MCF 10A (cell line): Measurements from ENCODE around the gene MMP28. TPM values are rescaled to one million over a fixed set of nuclear protein-coding genes. Genes with fewer than 3 reads are reported as not detected.

ENCODE experiments used
- BruUV-seq: library from RNA; stranded (reverse); fragments of 400-500 nt; replicated peaks from 2 replicates; lab custom pipeline; 2021; lab: Mats Ljungman, UMichigan
- CTCF ChIA-PET: fragments of 300-600 bp; sonication (Branson Sonifier 250); formaldehyde crosslinking; extraction: SDS; loops from one replicate; lab custom pipeline; 2021; ENCODE audit warnings: antibody characterized with exemption, inconsistent platforms; lab: Yijun Ruan, JAX
- POLR2A ChIA-PET: fragments of 300-600, 350-650 bp; sonication (Branson Sonifier 250); formaldehyde crosslinking; extraction: SDS; loops from one replicate; lab custom pipeline; 2020; ENCODE audit warnings: antibody characterized with exemption, inconsistent platforms; lab: Yijun Ruan, JAX
- DNase-seq: peaks from one replicate; pipeline ENCODE4 v3.0.0-alpha.2; 2018; ENCODE audit not compliant: unreplicated experiment
- H3K27ac Mint-ChIP-seq: one replicate; pipeline ENCODE4 v1.8.0; 2022; ENCODE audit warnings: mild to moderate bottlenecking, low read depth, mixed read lengths; ENCODE audit not compliant: unreplicated experiment
- H3K27me3 Mint-ChIP-seq: one replicate; pipeline ENCODE4 v1.8.0; 2022; ENCODE audit warnings: mixed read lengths; ENCODE audit not compliant: insufficient read depth, unreplicated experiment
- H3K36me3 Mint-ChIP-seq: one replicate; pipeline ENCODE4 v1.8.0; 2022; ENCODE audit warnings: mild to moderate bottlenecking, moderate library complexity, mixed read lengths; ENCODE audit not compliant: insufficient read depth, unreplicated experiment
- H3K4me1 Mint-ChIP-seq: one replicate; pipeline ENCODE4 v1.8.0; 2022; ENCODE audit warnings: mixed read lengths; ENCODE audit not compliant: insufficient read depth, unreplicated experiment
- H3K4me3 Mint-ChIP-seq: one replicate; pipeline ENCODE4 v1.8.0; 2022; ENCODE audit warnings: mild to moderate bottlenecking, moderate library complexity, mixed read lengths; ENCODE audit not compliant: unreplicated experiment
- H3K9me3 Mint-ChIP-seq: one replicate; pipeline ENCODE4 v1.8.0; 2022; ENCODE audit warnings: mixed read lengths; ENCODE audit not compliant: unreplicated experiment
- intact Hi-C: fragments of 100-400 bp; cut with micrococcal nuclease; formaldehyde crosslinking; loops from 2 replicates; pipeline ENCODE4 v1.14.1; 2022
- total RNA-seq: library from RNA; stranded (reverse); gene quantifications from 2 replicates; pipeline ENCODE4 v1.2.3, GENCODE V29; 2022
- TF ChIP-seq, protein P1 (sequence below): fragments of 200-600 bp; IDR thresholded peaks from one replicate; pipeline ENCODE4 v1.8.0; 2022; ENCODE audit warnings: antibody characterized with exemption, mild to moderate bottlenecking; ENCODE audit not compliant: unreplicated experiment

MMP28 gene
- total RNA-seq, 1 experiment from 2014 or later = 27.4 TPM

DNA sequence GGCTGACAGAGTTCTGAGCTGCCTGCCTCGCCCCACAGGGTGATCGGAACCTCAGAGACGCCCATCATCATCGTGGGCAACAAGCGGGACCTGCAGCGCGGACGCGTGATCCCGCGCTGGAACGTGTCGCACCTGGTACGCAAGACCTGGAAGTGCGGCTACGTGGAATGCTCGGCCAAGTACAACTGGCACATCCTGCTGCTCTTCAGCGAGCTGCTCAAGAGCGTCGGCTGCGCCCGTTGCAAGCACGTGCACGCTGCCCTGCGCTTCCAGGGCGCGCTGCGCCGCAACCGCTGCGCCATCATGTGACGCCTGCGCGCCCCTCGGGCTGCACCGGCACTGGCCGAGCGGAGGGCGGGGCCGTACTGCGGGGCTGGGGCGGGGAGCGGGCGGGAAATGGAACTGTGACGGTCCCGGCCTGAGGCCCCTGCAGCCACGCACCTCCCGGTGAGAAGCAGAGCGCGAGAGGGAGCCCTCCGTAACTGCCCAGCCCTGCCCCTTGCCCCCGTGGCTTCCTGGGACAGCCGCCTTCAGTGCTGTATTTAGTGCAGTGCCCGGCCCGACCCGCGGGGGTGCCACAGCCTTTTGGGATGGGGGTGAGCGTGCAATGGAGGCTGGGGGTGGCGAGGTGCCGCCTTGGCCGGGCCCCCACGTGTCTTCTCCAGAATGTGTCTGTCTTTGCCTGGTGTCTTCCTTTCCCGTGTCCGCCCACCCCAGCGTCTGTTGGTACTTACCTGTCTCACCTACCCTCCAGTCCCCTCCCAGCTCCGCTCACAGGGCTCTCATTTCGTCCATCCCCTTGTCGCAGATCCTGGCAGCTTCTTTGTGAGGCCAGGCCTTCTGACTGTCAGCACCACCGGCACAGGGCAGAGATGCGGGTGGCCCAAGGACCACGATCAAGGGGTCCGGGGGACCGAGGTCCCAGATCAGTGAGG, 54.2 kb downstream of the MMP28 start:
- Mint-ChIP-seq H3K4me3 (no peak overlapping the region), H3K27ac (no peak overlapping the region), H3K9me3 (no peaks in the 10 kb centered on the region), H3K27me3 (peaks cover 50% of the 10 kb centered on the region), H3K4me1 (no peaks in the 10 kb centered on the region), H3K36me3 (no peaks in the 10 kb centered on the region)
- TF ChIP-seq, protein P1, sequence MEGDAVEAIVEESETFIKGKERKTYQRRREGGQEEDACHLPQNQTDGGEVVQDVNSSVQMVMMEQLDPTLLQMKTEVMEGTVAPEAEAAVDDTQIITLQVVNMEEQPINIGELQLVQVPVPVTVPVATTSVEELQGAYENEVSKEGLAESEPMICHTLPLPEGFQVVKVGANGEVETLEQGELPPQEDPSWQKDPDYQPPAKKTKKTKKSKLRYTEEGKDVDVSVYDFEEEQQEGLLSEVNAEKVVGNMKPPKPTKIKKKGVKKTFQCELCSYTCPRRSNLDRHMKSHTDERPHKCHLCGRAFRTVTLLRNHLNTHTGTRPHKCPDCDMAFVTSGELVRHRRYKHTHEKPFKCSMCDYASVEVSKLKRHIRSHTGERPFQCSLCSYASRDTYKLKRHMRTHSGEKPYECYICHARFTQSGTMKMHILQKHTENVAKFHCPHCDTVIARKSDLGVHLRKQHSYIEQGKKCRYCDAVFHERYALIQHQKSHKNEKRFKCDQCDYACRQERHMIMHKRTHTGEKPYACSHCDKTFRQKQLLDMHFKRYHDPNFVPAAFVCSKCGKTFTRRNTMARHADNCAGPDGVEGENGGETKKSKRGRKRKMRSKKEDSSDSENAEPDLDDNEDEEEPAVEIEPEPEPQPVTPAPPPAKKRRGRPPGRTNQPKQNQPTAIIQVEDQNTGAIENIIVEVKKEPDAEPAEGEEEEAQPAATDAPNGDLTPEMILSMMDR = no peak
- DNase-seq = no peak
- ChIA-PET CTCF (interaction anchor here (0.6 to 0.7 kb wide), 4 partner anchors 12 to 127 kb away, joined by 3 to 4 read pairs (median 3); no protein-coding TSS in a partner anchor), POLR2A (no interaction called here)
- intact Hi-C loops = loop anchor here (10.0 kb wide), 2 partner anchors 76 to 426 kb away; no protein-coding TSS in a partner anchor
- no TSS peak for BruUV-seq

DNA sequence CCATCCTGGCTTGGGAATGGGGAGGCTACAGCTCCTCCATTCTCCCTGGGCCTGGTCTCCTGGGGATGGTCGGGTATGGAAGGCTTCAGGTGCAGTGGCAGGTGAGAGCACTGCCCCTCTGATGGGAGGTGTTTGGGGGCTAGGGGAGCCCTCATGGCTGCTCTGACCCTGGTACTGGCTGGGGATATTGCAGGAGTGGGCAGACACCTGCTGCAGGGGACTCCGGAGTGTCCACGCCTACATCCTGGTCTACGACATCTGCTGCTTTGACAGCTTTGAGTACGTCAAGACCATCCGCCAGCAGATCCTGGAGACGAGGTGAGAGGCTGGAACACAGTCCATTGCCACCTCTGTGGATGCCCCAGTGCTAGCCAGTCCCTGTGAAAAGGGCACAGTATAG, 55.2 kb downstream of the MMP28 start:
- ChIA-PET CTCF (interaction anchor here (0.9 to 7.8 kb wide), 3 partner anchors 8 to 127 kb away, joined by 5 to 57 read pairs (median 7); no protein-coding TSS in a partner anchor), POLR2A (no interaction called here)
- no peak for DNase-seq
- H3K4me3 Mint-ChIP-seq = no peak overlapping the region
- no peaks in the 10 kb centered on the region for H3K36me3 Mint-ChIP-seq
- TF ChIP-seq, protein P1 = no peak
- no peaks in the 10 kb centered on the region for H3K9me3 Mint-ChIP-seq
- no TSS peak for BruUV-seq
- no peaks in the 10 kb centered on the region for H3K4me1 Mint-ChIP-seq
- H3K27me3 Mint-ChIP-seq = peaks cover 50% of the 10 kb centered on the region
- H3K27ac Mint-ChIP-seq = no peak overlapping the region
- intact Hi-C loops = loop anchor here (10.0 kb wide), 2 partner anchors 75 to 425 kb away; no protein-coding TSS in a partner anchor

DNA sequence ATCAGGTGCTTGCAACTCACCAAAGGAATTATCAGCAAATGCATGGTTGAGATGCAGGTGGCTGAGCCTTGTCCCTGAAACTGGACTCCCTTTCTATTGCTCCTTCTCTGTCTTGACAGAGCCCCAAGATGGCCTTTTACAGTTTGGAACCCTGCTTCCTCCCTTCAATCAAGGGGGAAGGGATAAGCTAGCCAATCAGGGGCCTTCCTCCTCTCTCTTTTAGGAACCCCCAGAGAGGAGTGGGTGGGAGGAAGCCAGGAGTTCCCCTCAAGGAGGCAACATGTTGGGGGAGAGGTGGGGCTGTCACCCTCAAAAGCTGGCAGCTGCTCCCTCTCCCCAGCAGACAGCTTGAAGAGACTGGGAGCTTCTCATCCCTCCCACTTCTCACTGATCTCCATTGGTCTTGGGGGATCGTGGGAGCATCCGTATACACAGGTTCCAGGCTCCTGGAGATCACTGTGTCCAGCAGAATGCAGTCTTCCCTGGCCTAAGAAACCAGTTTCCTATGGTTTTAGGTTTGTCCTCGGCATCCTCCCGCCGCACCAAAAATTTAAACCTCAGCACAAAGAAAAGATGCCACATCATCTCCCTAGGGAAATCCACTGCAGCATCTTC, 56.8 kb downstream of the MMP28 start:
- intact Hi-C loops = no loop called here
- H3K4me1 Mint-ChIP-seq = no peaks in the 10 kb centered on the region
- H3K9me3 Mint-ChIP-seq = no peaks in the 10 kb centered on the region
- no peak overlapping the region for H3K27ac Mint-ChIP-seq
- POLR2A ChIA-PET = no interaction called here
- no peak for DNase-seq
- H3K4me3 Mint-ChIP-seq = no peak overlapping the region
- BruUV-seq = no TSS peak
- H3K27me3 Mint-ChIP-seq = peaks cover 45% of the 10 kb centered on the region
- no peaks in the 10 kb centered on the region for H3K36me3 Mint-ChIP-seq
- CTCF ChIA-PET = interaction anchor here (0.8 to 7.8 kb wide), 3 partner anchors 10 to 125 kb away, joined by 4 to 57 read pairs (median 7); no protein-coding TSS in a partner anchor
- TF ChIP-seq, protein P1 = no peak

DNA sequence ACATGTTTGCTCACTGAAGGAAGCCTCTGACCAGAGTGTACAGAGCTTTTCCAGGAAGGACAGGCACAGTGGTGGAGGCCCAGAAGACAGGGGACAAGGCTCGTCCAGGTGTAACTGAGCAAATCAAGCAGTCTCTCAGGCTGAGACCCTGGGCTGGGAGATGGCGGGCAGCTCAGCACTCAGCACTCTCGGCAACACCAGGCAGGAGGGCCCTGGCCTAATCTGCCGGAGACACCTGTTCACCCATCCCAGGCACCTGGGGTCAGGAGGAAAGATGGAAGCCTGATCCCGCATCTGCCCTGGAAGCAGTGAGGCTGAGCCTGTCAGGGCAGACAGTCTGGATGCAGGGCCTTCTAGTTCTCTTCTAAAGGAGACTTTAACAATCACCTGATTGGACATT, 59.2 kb downstream of the MMP28 start:
- Mint-ChIP-seq H3K9me3 (no peaks in the 10 kb centered on the region), H3K27me3 (peaks cover 21% of the 10 kb centered on the region), H3K4me3 (no peak overlapping the region), H3K4me1 (no peaks in the 10 kb centered on the region), H3K27ac (no peak overlapping the region), H3K36me3 (no peaks in the 10 kb centered on the region)
- DNase-seq = no peak
- TF ChIP-seq, protein P1 = no peak
- intact Hi-C loops = no loop called here
- ChIA-PET POLR2A (no interaction called here), CTCF (interaction anchor here (1.3 to 7.8 kb wide), 3 partner anchors 12 to 122 kb away, joined by 4 to 57 read pairs (median 4); no protein-coding TSS in a partner anchor)
- BruUV-seq = no TSS peak
